H1 (cell line): ENCODE measurements around the gene C2CD3. TPM values are rescaled to one million over a fixed set of nuclear protein-coding genes. Genes with fewer than 3 reads are reported as not detected.

Experiments
- CTCF ChIP-seq, 3 experiments: IDR thresholded peaks; 1 replicate in 2 of 3; 2 replicates in 1 of 3; pipeline versions ENCODE4 v1.5.1 to v1.6.1; 2011; ENCODE audit warnings: low read length in 3 of 3, mild to moderate bottlenecking in 3 of 3, inconsistent platforms in 2 of 3, low read depth in 1 of 3, moderate library complexity in 1 of 3; ENCODE audit not compliant: insufficient read depth in 1 of 3; ENCODE audit errors: control extremely low read depth in 1 of 3
- SIX5 ChIP-seq: IDR thresholded peaks from 2 replicates; pipeline ENCODE4 v1.6.1; 2011; ENCODE audit warnings: mild to moderate bottlenecking, low read depth, low read length
- TAF7 ChIP-seq: optimal IDR thresholded peaks from 2 replicates; pipeline ENCODE3; 2011; ENCODE audit warnings: low read depth, mild to moderate bottlenecking, inconsistent platforms, low read length, moderate library complexity, borderline replicate concordance
- polyA plus RNA-seq, 7 experiments: library from polyadenylated mRNA; depleted of rRNA in 3 of 7; stranded (reverse) in 5 of 7; unstranded in 2 of 7; fragments of >200 nt in 5 of 7; fragments of 200-250 nt in 2 of 7; gene quantifications; 1 replicate in 5 of 7; 2 replicates in 1 of 7; 4 replicates in 1 of 7; pipeline versions ENCODE4 v1.2.1 to v1.2.3, GENCODE V29; 2011 to 2013; ENCODE audit warnings: missing spikeins in 2 of 7, mixed read lengths in 2 of 7
- total RNA-seq: library from RNA; stranded (reverse); fragmentation: NEBNext Ultra II Directional; extraction: Animal tissue kit (Norgen Biotek cat#: 25700); gene quantifications from 2 replicates; pipeline ENCODE4 v1.2.1, GENCODE V29; 2021

C2CD3 gene
- total and polyA plus RNA-seq, 2 of the 8 experiments (the other 6 are each of a cell fraction or from before 2014, with no cell fraction given) = 11.0 to 29.1 TPM

- TF ChIP-seq CTCF (IDR thresholded peaks at IDR 0.05; ENCODE audit: control extremely low read depth in 1 of 3, insufficient read depth in 1 of 3, low read depth in 1 of 3, low read length in 3 of 3) (no peak), TAF7 (no peak), SIX5 (no peak)
These were observed 162.2 kb downstream of the C2CD3 start, which contains the start of gene UCP3 (continued) for GRCh38 chr11:74008373-74009229.
